K562 (cell line): Measurements from ENCODE around the gene PTPN18. TPM values are rescaled to one million over a fixed set of nuclear protein-coding genes. Genes with fewer than 3 reads are reported as not detected.

Experiments used
- BRD9 ChIP-seq: fragments of 450-650 bp; IDR thresholded peaks from 2 replicates; pipeline ENCODE4 v1.6.1; 2018; ENCODE audit warnings: low read depth; ENCODE audit not compliant: partially characterized antibody
- CBFA2T2 ChIP-seq: fragments of 450-650 bp; conservative IDR thresholded peaks from 2 replicates; pipeline ENCODE4 v1.6.1; 2017; ENCODE audit warnings: mild to moderate bottlenecking
- FOXJ2 ChIP-seq: fragments of 200-800 bp; sonication (Bioruptor generic); IDR thresholded peaks from 2 replicates; pipeline ENCODE4 v1.6.1; 2016; ENCODE audit warnings: missing genetic modification characterization, missing compliant biosample characterization
- MAZ ChIP-seq, 2 experiments: fragments of 450-650 bp in 1 of 2; sonication (generic) in 1 of 2; formaldehyde crosslinking; IDR thresholded peaks in 1 of 2; conservative IDR thresholded peaks in 1 of 2; 2 replicates each; pipeline versions ENCODE4 v1.4.0 to v1.5.0; 2020; ENCODE audit warnings: mild to moderate bottlenecking in 1 of 2, missing genetic modification reagents in 1 of 2
- MYC ChIP-seq, 2 experiments: fragments of 250-450 bp in 1 of 2; sonication (Bioruptor Pico) in 1 of 2; IDR thresholded peaks; 2 replicates each; pipeline versions ENCODE4 v1.5.1 to v1.6.1; 2012 to 2021; ENCODE audit warnings: low read depth in 2 of 2, borderline replicate concordance in 1 of 2, improper control_type of control experiment in 1 of 2, low read length in 1 of 2, mild to moderate bottlenecking in 1 of 2, moderate library complexity in 1 of 2
- NFRKB ChIP-seq: fragments of 450-650 bp; IDR thresholded peaks from 2 replicates; pipeline ENCODE4 v1.6.1; 2016; ENCODE audit warnings: low read depth
- NR2C1 ChIP-seq, 2 experiments: fragments of 450-650 bp; IDR thresholded peaks; 2 replicates each; pipeline ENCODE4 v1.6.1; 2017; ENCODE audit warnings: mild to moderate bottlenecking in 2 of 2, antibody characterized with exemption in 1 of 2, inconsistent platforms in 1 of 2, missing compliant biosample characterization in 1 of 2, missing genetic modification characterization in 1 of 2
- SIX5 ChIP-seq, 2 experiments: IDR thresholded peaks; 2 replicates each; pipeline ENCODE4 v1.6.1; 2011; ENCODE audit warnings: low read length in 2 of 2, borderline replicate concordance in 1 of 2, low read depth in 1 of 2, mild to moderate bottlenecking in 1 of 2, moderate library complexity in 1 of 2; ENCODE audit not compliant: insufficient read depth in 1 of 2
- TAF9B ChIP-seq: fragments of 450-650 bp; IDR thresholded peaks from 2 replicates; pipeline ENCODE4 v1.6.1; 2018; ENCODE audit warnings: mild to moderate bottlenecking; ENCODE audit not compliant: partially characterized antibody
- TCF7 ChIP-seq: sonication (generic); IDR thresholded peaks from 2 replicates; pipeline ENCODE4 v1.6.1; 2016; ENCODE audit warnings: antibody characterized with exemption, borderline replicate concordance
- ZFPM2 ChIP-seq: fragments of 250-450 bp; sonication (Bioruptor Pico); IDR thresholded peaks from 2 replicates; pipeline ENCODE4 v1.5.1; 2022; ENCODE audit warnings: mild to moderate bottlenecking
- ZNF134 ChIP-seq: fragments of 250-450 bp; sonication (Bioruptor Pico); conservative IDR thresholded peaks from 2 replicates; pipeline ENCODE4 v1.4.0; 2020
- ZNF24 ChIP-seq: fragments of 450-650 bp; IDR thresholded peaks from 2 replicates; pipeline ENCODE4 v1.6.1; 2016
- ZNF75A ChIP-seq: fragments of 450-650 bp; formaldehyde crosslinking; IDR thresholded peaks from 2 replicates; pipeline ENCODE4 v1.4.0; 2020; ENCODE audit warnings: mild to moderate bottlenecking
- polyA plus RNA-seq, 8 experiments: library from polyadenylated mRNA; depleted of rRNA in 4 of 8; stranded (reverse) in 5 of 8; unstranded in 3 of 8; fragments of >200 nt; fragmentation: Nextera tagmentation in 2 of 8; fragmentation: Illumina TruSeq in 1 of 8; extraction: Ambion mirVana in 2 of 8; extraction: Trizol in 1 of 8; gene quantifications; 2 replicates each; pipeline versions ENCODE4 v1.2.1 to v1.2.3, GENCODE V29; 2011 to 2014; ENCODE audit warnings: inconsistent platforms in 1 of 8, missing spikeins in 1 of 8
- total RNA-seq, 7 experiments: library from RNA; depleted of rRNA in 6 of 7; stranded (reverse); fragments of >200 nt in 6 of 7; fragmentation: Illumina TruSeq in 2 of 7; extraction: Trizol in 2 of 7; gene quantifications; 2 replicates each; pipeline versions ENCODE4 v1.2.1 to v1.2.3, GENCODE V29; 2011 to 2021; ENCODE audit warnings: low replicate concordance in 1 of 7
- TF ChIP-seq, protein P1 (sequence below): fragments of 250-450 bp; sonication (Bioruptor Pico); IDR thresholded peaks from 2 replicates; pipeline ENCODE4 v1.4.0; 2020
- TF ChIP-seq, protein P2 (sequence below): fragments of 150-350 bp; conservative IDR thresholded peaks from 2 replicates; pipeline ENCODE4 v1.6.1; 2014; ENCODE audit warnings: low read length
- TF ChIP-seq, protein P3 (sequence below): IDR thresholded peaks from 3 replicates; pipeline ENCODE4 v1.6.1; 2011; ENCODE audit warnings: borderline replicate concordance, mild to moderate bottlenecking; ENCODE audit not compliant: insufficient read length, insufficient read depth

PTPN18 gene
- total and polyA plus RNA-seq, 9 of the 15 experiments (the other 6 are each of a cell fraction or from before 2014, with no cell fraction given), result 11.6 to 90.7 (median 49.6) TPM

- TF ChIP-seq, protein P1, sequence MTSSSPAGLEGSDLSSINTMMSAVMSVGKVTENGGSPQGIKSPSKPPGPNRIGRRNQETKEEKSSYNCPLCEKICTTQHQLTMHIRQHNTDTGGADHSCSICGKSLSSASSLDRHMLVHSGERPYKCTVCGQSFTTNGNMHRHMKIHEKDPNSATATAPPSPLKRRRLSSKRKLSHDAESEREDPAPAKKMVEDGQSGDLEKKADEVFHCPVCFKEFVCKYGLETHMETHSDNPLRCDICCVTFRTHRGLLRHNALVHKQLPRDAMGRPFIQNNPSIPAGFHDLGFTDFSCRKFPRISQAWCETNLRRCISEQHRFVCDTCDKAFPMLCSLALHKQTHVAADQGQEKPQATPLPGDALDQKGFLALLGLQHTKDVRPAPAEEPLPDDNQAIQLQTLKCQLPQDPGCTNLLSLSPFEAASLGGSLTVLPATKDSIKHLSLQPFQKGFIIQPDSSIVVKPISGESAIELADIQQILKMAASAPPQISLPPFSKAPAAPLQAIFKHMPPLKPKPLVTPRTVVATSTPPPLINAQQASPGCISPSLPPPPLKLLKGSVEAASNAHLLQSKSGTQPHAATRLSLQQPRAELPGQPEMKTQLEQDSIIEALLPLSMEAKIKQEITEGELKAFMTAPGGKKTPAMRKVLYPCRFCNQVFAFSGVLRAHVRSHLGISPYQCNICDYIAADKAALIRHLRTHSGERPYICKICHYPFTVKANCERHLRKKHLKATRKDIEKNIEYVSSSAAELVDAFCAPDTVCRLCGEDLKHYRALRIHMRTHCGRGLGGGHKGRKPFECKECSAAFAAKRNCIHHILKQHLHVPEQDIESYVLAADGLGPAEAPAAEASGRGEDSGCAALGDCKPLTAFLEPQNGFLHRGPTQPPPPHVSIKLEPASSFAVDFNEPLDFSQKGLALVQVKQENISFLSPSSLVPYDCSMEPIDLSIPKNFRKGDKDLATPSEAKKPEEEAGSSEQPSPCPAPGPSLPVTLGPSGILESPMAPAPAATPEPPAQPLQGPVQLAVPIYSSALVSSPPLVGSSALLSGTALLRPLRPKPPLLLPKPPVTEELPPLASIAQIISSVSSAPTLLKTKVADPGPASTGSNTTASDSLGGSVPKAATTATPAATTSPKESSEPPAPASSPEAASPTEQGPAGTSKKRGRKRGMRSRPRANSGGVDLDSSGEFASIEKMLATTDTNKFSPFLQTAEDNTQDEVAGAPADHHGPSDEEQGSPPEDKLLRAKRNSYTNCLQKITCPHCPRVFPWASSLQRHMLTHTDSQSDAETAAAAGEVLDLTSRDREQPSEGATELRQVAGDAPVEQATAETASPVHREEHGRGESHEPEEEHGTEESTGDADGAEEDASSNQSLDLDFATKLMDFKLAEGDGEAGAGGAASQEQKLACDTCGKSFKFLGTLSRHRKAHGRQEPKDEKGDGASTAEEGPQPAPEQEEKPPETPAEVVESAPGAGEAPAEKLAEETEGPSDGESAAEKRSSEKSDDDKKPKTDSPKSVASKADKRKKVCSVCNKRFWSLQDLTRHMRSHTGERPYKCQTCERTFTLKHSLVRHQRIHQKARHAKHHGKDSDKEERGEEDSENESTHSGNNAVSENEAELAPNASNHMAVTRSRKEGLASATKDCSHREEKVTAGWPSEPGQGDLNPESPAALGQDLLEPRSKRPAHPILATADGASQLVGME (CRISPR knock-in tag), result no peak
- 0 out of 2 replicates have a peak, but pooled peaks have one; percentile 26 for TF ChIP-seq ZNF75A (CRISPR knock-in tag)
- peak; percentile 97 for TF ChIP-seq MYC (IDR thresholded peaks at IDR 0.05; ENCODE audit: low read depth, low read length)
- TF ChIP-seq MYC (CRISPR knock-in tag; IDR thresholded peaks at IDR 0.05; ENCODE audit: borderline replicate concordance, low read depth), result peak; percentile 97
- TF ChIP-seq FOXJ2, result peak; percentile 64; the same call in 1 of the 2 replicates
- TF ChIP-seq ZNF134 (CRISPR knock-in tag), result no peak
- TF ChIP-seq ZFPM2 (CRISPR knock-in tag), result no peak
- TF ChIP-seq, protein P2, sequence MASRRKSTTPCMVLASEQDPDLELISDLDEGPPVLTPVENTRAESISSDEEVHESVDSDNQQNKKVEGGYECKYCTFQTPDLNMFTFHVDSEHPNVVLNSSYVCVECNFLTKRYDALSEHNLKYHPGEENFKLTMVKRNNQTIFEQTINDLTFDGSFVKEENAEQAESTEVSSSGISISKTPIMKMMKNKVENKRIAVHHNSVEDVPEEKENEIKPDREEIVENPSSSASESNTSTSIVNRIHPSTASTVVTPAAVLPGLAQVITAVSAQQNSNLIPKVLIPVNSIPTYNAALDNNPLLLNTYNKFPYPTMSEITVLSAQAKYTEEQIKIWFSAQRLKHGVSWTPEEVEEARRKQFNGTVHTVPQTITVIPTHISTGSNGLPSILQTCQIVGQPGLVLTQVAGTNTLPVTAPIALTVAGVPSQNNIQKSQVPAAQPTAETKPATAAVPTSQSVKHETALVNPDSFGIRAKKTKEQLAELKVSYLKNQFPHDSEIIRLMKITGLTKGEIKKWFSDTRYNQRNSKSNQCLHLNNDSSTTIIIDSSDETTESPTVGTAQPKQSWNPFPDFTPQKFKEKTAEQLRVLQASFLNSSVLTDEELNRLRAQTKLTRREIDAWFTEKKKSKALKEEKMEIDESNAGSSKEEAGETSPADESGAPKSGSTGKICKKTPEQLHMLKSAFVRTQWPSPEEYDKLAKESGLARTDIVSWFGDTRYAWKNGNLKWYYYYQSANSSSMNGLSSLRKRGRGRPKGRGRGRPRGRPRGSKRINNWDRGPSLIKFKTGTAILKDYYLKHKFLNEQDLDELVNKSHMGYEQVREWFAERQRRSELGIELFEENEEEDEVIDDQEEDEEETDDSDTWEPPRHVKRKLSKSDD, result peak; percentile 65; the same call in 1 of the 2 replicates
- TF ChIP-seq NR2C1 (IDR thresholded peaks at IDR 0.05), result peak; percentile 86
- peak; percentile 70; the same call in 1 of the 2 replicates for TF ChIP-seq NR2C1 (tag; IDR thresholded peaks at IDR 0.05)
- TF ChIP-seq ZNF24, result 0 out of 2 replicates have a peak, but pooled peaks have one; percentile 42
- peak; percentile 77 to 84 for TF ChIP-seq SIX5 (IDR thresholded peaks at IDR 0.05; ENCODE audit: borderline replicate concordance in 1 of 2, insufficient read depth in 1 of 2, low read depth in 1 of 2, low read length in 2 of 2)
- TF ChIP-seq, protein P3, sequence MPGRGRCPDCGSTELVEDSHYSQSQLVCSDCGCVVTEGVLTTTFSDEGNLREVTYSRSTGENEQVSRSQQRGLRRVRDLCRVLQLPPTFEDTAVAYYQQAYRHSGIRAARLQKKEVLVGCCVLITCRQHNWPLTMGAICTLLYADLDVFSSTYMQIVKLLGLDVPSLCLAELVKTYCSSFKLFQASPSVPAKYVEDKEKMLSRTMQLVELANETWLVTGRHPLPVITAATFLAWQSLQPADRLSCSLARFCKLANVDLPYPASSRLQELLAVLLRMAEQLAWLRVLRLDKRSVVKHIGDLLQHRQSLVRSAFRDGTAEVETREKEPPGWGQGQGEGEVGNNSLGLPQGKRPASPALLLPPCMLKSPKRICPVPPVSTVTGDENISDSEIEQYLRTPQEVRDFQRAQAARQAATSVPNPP, result no peak
- TF ChIP-seq BRD9, result peak; percentile 60
- peak; percentile 36 to 53; a peak in 1 of 4 replicates for TF ChIP-seq MAZ (CRISPR knock-in tag; conservative IDR thresholded peaks at IDR 0.05 in 1 of 2, IDR thresholded peaks at IDR 0.05 in 1 of 2)
- TF ChIP-seq NFRKB, result 0 out of 2 replicates have a peak, but pooled peaks have one; percentile 76
- peak; percentile 65; the same call in 1 of the 2 replicates for TF ChIP-seq TCF7
- TF ChIP-seq TAF9B, result peak; percentile 79
- peak; percentile 73 for TF ChIP-seq CBFA2T2
Observed at GRCh38 chr2:130342533-130343275, 13.2 kb upstream of the PTPN18 start, which contains the start of gene IMP4 (continued).
